Neuronal stem cell (in vitro differentiated cells): ENCODE measurements around the gene UHRF2. TPM values are rescaled to one million over a fixed set of nuclear protein-coding genes. Genes with fewer than 3 reads are reported as not detected.

ENCODE experiments used
- DNase-seq: peaks from one replicate; pipeline ENCODE4 v3.0.0-alpha.2; 2013; ENCODE audit warnings: low spot score
- H2AFZ ChIP-seq: one replicate; pipeline ENCODE4 v1.6.1; 2013; ENCODE audit warnings: mild to moderate bottlenecking, low read length, inconsistent platforms
- H2AK5ac ChIP-seq: 2 replicates; pipeline ENCODE4 v1.6.1; 2013; ENCODE audit warnings: low read depth, mild to moderate bottlenecking, inconsistent platforms, low read length, moderate library complexity, mixed read lengths
- H2BK120ac ChIP-seq: 2 replicates; pipeline ENCODE4 v1.6.1; 2013; ENCODE audit warnings: low read depth, mild to moderate bottlenecking, inconsistent platforms, low read length, moderate library complexity, mixed read lengths
- H2BK12ac ChIP-seq: one replicate; pipeline ENCODE4 v1.6.1; 2013; ENCODE audit warnings: low read length, inconsistent platforms
- H2BK15ac ChIP-seq: 2 replicates; pipeline ENCODE4 v1.6.1; 2013; ENCODE audit warnings: mild to moderate bottlenecking, low read length, inconsistent platforms, mixed read lengths
- H2BK5ac ChIP-seq: one replicate; pipeline ENCODE4 v1.6.1; 2013; ENCODE audit warnings: inconsistent platforms, mild to moderate bottlenecking, low read length, moderate library complexity
- H3K14ac ChIP-seq: one replicate; pipeline ENCODE4 v1.6.1; 2013; ENCODE audit warnings: low read length, inconsistent platforms
- H3K18ac ChIP-seq: 2 replicates; pipeline ENCODE4 v1.6.1; 2013; ENCODE audit warnings: low read length, inconsistent platforms
- H3K23ac ChIP-seq: 2 replicates; pipeline ENCODE4 v1.6.1; 2013; ENCODE audit warnings: low read depth, mild to moderate bottlenecking, mixed read lengths, low read length, inconsistent platforms; ENCODE audit not compliant: poor library complexity
- H3K27ac ChIP-seq: replicated peaks from 3 replicates; pipeline ENCODE4 v1.5.1; 2013; ENCODE audit warnings: low read length, inconsistent platforms
- H3K27me3 ChIP-seq, 3 experiments: 2 replicates each; pipeline ENCODE4 v1.6.1; 2013; ENCODE audit warnings: low read length in 3 of 3, mild to moderate bottlenecking in 2 of 3, inconsistent platforms in 1 of 3, low read depth in 1 of 3, mixed read lengths in 1 of 3, moderate library complexity in 1 of 3; ENCODE audit not compliant: control insufficient read depth in 3 of 3, insufficient read depth in 3 of 3
- H3K36me3 ChIP-seq, 2 donors: replicated peaks in 1 of 2; 2 replicates each; pipeline ENCODE4 v1.6.1; 2013; ENCODE audit warnings: low read length in 2 of 2; ENCODE audit not compliant: control insufficient read depth in 2 of 2, insufficient read depth in 2 of 2
- H3K4ac ChIP-seq: 2 replicates; pipeline ENCODE4 v1.6.1; 2013; ENCODE audit warnings: inconsistent platforms, mild to moderate bottlenecking, low read length, moderate library complexity
- H3K4me1 ChIP-seq, 2 donors: 1 replicate in 1 of 2; 2 replicates in 1 of 2; pipeline ENCODE4 v1.6.1; 2013; ENCODE audit warnings: low read length in 2 of 2, low read depth in 1 of 2; ENCODE audit not compliant: control insufficient read depth in 2 of 2, insufficient read depth in 1 of 2
- H3K4me2 ChIP-seq: one replicate; pipeline ENCODE4 v1.6.1; 2013; ENCODE audit warnings: mild to moderate bottlenecking, low read length, inconsistent platforms; ENCODE audit not compliant: insufficient read depth, poor library complexity, severe bottlenecking
- H3K4me3 ChIP-seq, 2 donors: 2 replicates each; pipeline ENCODE4 v1.5.1; 2013; ENCODE audit warnings: low read length in 2 of 2, mild to moderate bottlenecking in 2 of 2, inconsistent platforms in 1 of 2, moderate library complexity in 1 of 2
- H3K79me1 ChIP-seq: one replicate; pipeline ENCODE4 v1.6.1; 2013; ENCODE audit warnings: low read depth, mild to moderate bottlenecking, inconsistent platforms, low read length, moderate library complexity
- H3K9ac ChIP-seq: one replicate; pipeline ENCODE4 v1.6.1; 2013; ENCODE audit warnings: mild to moderate bottlenecking, low read depth, low read length, inconsistent platforms; ENCODE audit not compliant: poor library complexity
- H3K9me3 ChIP-seq, 2 donors: replicated peaks in 1 of 2; 2 replicates each; pipeline versions ENCODE3 to v1.6.1; 2013; ENCODE audit warnings: low read length in 2 of 2, mild to moderate bottlenecking in 2 of 2, inconsistent platforms in 1 of 2, low read depth in 1 of 2, mixed read lengths in 1 of 2, moderate library complexity in 1 of 2; ENCODE audit not compliant: control insufficient read depth in 2 of 2, insufficient read depth in 1 of 2
- H4K8ac ChIP-seq: one replicate; pipeline ENCODE4 v1.6.1; 2013; ENCODE audit warnings: low read depth, mild to moderate bottlenecking, inconsistent platforms, low read length, moderate library complexity
- H4K91ac ChIP-seq: one replicate; pipeline ENCODE4 v1.6.1; 2013; ENCODE audit warnings: low read length, low read depth, mild to moderate bottlenecking, inconsistent platforms; ENCODE audit not compliant: poor library complexity
- WGBS, 2 donors: extraction: QIAGEN DNeasy Blood & Tissue Kit; methylation state at CpG; one replicate each; pipeline ENCODE4 v1.1.7; 2013; ENCODE audit warnings: missing lambda C conversion rate in 2 of 2, mixed read lengths in 1 of 2; ENCODE audit not compliant: insufficient read length in 2 of 2, insufficient replicate concordance in 1 of 2; ENCODE audit errors: extremely low coverage in 2 of 2; 5-methylcytosine and 5-hydroxymethylcytosine counted together
- small RNA-seq: library from polyadenylated mRNA; stranded (forward); fragments of <200 nt; extraction: miRNeasy Mini kit (QIAGEN cat#:217004); gene quantifications from one replicate; pipeline ENCODE3, GENCODE V24; 2013; ENCODE audit not compliant: insufficient read depth

The UHRF2 gene

GRCh38 chr9:6552033-6552432, 139.0 kb downstream of the UHRF2 start:
- H4K8ac ChIP-seq, result no peak overlapping the region
- no CpG with 5 or more reads among the region's 3 CpGs for WGBS, 2 donors
- no peak overlapping the region for H3K9ac ChIP-seq
- H3K18ac ChIP-seq, result no peak overlapping the region
- no peak overlapping the region for H4K91ac ChIP-seq
- H2BK5ac ChIP-seq, result no peak overlapping the region
- no peak overlapping the region for H2AK5ac ChIP-seq
- H3K79me1 ChIP-seq, result no peaks in the 10 kb centered on the region
- DNase-seq, result no peak
- H3K27me3 ChIP-seq, result no peaks in the 10 kb centered on the region
- H3K4me2 ChIP-seq, result no peak overlapping the region
- H3K36me3 ChIP-seq, result peaks cover 12 to 94% of the 10 kb centered on the region in 2 donors
- H3K4me3 ChIP-seq, result no peak overlapping the region
- no peak overlapping the region for H2BK12ac ChIP-seq
- peaks cover 14 to 16% of the 10 kb centered on the region in 2 donors for H3K4me1 ChIP-seq
- H3K9me3 ChIP-seq, result no peaks in the 10 kb centered on the region
- no peak overlapping the region for H2BK120ac ChIP-seq
- peak overlapping the region; percentile 71 for H3K27ac ChIP-seq
- H3K14ac ChIP-seq, result no peak overlapping the region
- H3K4ac ChIP-seq, result no peak overlapping the region
- no peak overlapping the region for H2BK15ac ChIP-seq
- no peak overlapping the region for H2AFZ ChIP-seq
- H3K23ac ChIP-seq, result no peak overlapping the region

- no peaks in the 10 kb centered on the region for H3K27me3 ChIP-seq
- no peak overlapping the region for H2BK15ac ChIP-seq
- no peak overlapping the region for H3K4ac ChIP-seq
- peaks cover 16% of the 10 kb centered on the region in 2 donors for H3K4me1 ChIP-seq
- no peak overlapping the region for H2AK5ac ChIP-seq
- peaks cover 10 to 90% of the 10 kb centered on the region in 2 donors for H3K36me3 ChIP-seq
- no CpG with 5 or more reads among the region's 7 CpGs for WGBS, 2 donors
- H3K4me2 ChIP-seq, result no peak overlapping the region
- H4K8ac ChIP-seq, result no peak overlapping the region
- peak overlapping the region; percentile 71 for H3K27ac ChIP-seq
- no peaks in the 10 kb centered on the region for H3K79me1 ChIP-seq
- no peaks in the 10 kb centered on the region for H3K9me3 ChIP-seq
- no peak overlapping the region for H2BK12ac ChIP-seq
- no peak overlapping the region for H2BK120ac ChIP-seq
- no peak overlapping the region for H2BK5ac ChIP-seq
- no peak overlapping the region for H3K18ac ChIP-seq
- no peak overlapping the region for H3K9ac ChIP-seq
- no peak overlapping the region for H3K4me3 ChIP-seq
- no peak overlapping the region for H4K91ac ChIP-seq
- no peak for DNase-seq
- H2AFZ ChIP-seq, result no peak overlapping the region
- no peak overlapping the region for H3K14ac ChIP-seq
- no peak overlapping the region for H3K23ac ChIP-seq
These were observed 139.6 kb downstream of the UHRF2 start for GRCh38 chr9:6552498-6553121.

GRCh38 chr9:6553866-6554265, 140.9 kb downstream of the UHRF2 start:
- Histone ChIP-seq H3K27me3 (no peaks in the 10 kb centered on the region), H2BK5ac (no peak overlapping the region), H2BK12ac (no peak overlapping the region), H2AK5ac (no peak overlapping the region), H4K8ac (no peak overlapping the region), H3K18ac (no peak overlapping the region), H3K4me3 (no peak overlapping the region), H3K9ac (no peak overlapping the region), H3K23ac (no peak overlapping the region), H2BK120ac (no peak overlapping the region), H3K79me1 (no peaks in the 10 kb centered on the region), H3K36me3 (peaks cover 10 to 78% of the 10 kb centered on the region in 2 donors), H2AFZ (no peak overlapping the region), H3K9me3 (no peaks in the 10 kb centered on the region), H3K14ac (no peak overlapping the region), H3K4me1 (peaks cover 16 to 23% of the 10 kb centered on the region in 2 donors), H2BK15ac (no peak overlapping the region), H3K4me2 (no peak overlapping the region), H3K27ac (no peak overlapping the region), H3K4ac (no peak overlapping the region), H4K91ac (no peak overlapping the region)
- DNase-seq, result no peak
- WGBS, 2 donors, result no CpG with 5 or more reads among the region's 1 CpG

Small RNA genes lying within 50 kb of the gene (small RNA-seq; reads per million reads assigned to genes)
- gene RN7SL25P, result not detected
